NCI-H446 treated with DMSO at 0.1 percent for 48 hours (cell line): ENCODE results near the gene GGCX.
"Not testable (repeated sequence)": the region's sequence is repeated elsewhere in the genome, so short reads cannot be mapped to it uniquely, and the experiment has no call there.

Experiments
- DNase-seq: peaks from one replicate; lab custom pipeline; 2025; lab: John Stamatoyannopoulos, UW

GGCX gene

DNA sequence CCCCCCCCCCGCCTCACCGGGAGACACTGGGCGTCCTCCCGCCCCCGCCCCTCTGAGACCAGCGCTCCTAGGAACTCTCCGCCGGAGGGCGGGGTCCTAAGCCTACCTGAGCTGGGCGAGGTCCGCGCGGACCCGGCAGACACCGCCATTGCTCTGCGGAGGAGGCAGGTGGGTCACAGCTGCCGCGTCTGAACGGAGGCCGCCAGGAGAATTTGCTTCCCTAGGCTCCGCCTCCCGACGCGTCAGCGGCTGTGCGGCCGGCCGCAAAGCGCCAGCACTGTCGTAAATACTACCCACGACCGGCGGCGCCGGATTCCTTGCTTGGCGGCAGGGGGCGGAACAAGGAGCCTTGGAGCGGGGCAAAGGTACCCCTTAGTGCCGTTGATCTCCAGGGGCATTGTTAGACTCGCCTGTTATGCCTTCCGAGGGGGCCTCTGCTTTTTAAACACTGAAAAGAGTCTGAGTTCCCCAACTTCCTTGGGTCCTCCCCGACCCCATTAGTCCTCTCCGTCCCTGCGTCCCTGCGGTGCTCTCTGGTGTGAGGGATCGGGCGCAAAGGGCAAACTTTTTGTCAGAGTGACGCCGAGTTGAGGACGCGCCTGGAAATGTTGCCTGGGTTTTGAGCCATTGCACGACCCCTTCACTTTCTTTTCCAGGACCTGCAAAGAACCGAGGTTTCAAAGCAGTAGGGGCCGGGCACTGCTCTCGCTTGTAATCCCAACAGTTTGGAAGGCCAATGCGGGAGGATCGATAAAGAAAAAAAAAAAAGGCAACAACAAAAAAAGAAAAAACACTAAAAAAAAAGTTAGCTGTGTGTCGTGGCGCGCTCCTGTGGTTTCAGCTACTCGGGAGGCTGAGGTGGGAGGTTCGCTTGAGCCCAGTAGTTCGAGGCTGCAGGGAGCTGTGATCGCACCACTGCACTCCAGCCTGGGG is at the start of gene GGCX:
TSS of gene GGCX (minus strand) at position 214 of the 933 bp plus-strand sequence. CDS start at position 149, 65 bp downstream.
- DNase-seq: peak; percentile 86

GRCh38 chr2:85607268-85608215 is 46.2 kb upstream of the GGCX start:
- DNase-seq: no peak

DNA sequence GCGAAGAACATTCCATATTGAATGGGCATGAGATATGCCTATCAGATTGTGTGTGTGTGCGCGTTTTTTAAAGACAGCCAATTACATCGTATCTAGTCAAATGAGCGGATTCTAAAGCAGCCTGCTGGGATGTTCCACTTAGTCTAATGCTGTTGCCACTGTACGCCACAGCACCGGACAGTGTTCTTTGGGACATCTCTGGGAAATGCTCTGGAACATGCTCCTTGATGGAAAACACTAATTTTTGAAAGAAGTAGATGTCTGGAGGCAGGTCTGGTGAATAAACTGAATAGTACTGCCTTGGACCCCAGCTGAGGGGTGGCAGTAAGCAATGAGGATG is 44.8 kb upstream of the GGCX start:
- DNase-seq: no peak

GRCh38 chr2:85605406-85606115 is 44.3 kb upstream of the GGCX start:
- DNase-seq: no peak

DNA sequence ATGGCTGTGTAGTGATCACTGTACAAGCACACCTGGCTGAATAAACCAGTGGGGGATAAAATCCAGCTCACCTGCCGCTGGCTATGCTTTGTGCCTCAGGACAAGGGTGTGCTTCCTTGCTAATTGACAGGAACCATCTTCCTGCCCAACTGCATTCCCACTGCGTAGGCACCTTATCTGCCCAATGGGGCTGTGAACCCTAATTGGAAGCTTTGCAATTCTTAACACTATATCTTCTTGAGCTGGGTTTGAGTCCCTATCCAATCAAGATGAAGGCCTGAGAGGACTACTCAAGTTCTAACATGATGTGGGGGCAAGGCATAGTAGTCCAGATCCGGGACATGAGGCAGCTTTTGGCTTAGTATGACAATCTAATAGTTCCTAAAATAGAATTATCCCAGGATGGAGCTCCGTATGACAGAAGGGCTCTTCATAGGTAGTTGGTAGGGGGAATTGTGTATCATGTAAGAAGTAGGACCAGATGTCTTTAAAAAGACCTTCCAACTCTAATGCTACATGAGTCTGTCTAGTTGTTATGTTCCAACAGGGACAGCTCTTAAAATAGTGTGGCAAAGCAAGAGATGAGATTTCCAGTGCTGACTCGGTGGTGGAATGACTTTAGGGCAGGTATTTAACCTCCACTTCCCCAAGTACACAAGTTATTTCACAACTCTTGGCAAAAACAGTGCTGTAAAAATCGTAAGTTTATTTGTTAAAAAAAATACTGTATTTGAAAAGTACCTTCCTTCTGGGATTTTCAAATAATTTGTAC is 43.5 kb upstream of the GGCX start:
- no peak for DNase-seq

GRCh38 chr2:85604133-85604444 is 42.8 kb upstream of the GGCX start:
- not testable (repeated sequence) for DNase-seq

GRCh38 chr2:85602476-85603234 is 41.4 kb upstream of the GGCX start, which contains the start of gene TMEM150A:
TSS of gene TMEM150A (minus strand) at chr2:85602698. CDS start at chr2:85601948, 750 bp downstream.
- peak; percentile 62 for DNase-seq

DNA sequence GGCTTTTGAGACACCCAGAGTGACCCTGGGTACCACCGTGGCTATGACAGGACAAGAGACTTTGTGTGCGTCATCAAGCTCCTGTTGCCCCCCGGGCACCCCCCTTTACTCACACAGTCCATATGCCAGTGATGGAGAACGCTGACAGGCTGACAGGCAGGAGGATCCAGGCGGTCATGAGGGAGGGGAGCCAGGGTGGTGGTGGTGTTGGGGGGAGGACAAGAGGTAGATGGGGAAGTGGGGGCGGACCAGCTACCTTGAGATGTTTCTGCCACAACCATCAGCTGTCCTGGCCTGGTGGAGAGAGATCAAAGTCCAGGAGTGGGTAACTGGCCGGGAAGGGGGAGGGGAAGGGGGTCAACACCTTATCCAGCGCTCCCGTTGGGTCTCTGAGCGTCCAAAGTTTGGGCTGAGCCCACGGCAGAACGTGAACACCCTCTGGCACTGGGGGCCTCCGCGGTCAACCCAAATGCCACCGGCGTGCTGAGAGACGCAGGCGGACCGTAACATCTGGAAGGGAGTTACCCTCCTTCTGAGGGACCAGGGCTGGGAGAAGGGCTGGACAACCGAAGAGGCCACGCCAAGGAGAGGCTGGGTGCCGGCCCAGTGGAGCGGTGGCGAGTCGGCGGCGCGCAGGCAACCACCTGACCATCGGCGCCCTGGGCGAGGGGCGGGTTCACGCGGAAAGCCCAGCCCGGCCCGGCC is 40.6 kb upstream of the GGCX start:
- DNase-seq: no peak

GRCh38 chr2:85600951-85601770 is 39.9 kb upstream of the GGCX start:
- no peak for DNase-seq

DNA sequence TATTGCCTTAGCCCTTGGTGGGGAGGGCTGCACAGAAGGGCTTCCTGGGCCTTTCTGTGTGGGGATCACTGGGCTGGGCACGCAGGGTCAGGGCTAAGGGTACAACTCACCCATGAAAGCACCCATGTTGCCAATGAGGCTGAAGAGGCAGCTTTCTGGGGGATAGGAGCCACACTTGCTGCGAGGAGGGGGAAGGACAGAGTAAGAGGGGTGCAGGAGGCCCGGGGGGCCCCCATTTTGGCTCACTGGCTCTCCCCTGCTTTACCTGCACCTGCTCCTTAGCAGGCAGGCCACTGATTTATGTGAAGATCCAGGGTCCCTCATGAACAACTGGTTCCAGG is 38.9 kb upstream of the GGCX start:
- no peak for DNase-seq

- no peak for DNase-seq
Measured at GRCh38 chr2:85599468-85600234, 38.4 kb upstream of the GGCX start.

DNA sequence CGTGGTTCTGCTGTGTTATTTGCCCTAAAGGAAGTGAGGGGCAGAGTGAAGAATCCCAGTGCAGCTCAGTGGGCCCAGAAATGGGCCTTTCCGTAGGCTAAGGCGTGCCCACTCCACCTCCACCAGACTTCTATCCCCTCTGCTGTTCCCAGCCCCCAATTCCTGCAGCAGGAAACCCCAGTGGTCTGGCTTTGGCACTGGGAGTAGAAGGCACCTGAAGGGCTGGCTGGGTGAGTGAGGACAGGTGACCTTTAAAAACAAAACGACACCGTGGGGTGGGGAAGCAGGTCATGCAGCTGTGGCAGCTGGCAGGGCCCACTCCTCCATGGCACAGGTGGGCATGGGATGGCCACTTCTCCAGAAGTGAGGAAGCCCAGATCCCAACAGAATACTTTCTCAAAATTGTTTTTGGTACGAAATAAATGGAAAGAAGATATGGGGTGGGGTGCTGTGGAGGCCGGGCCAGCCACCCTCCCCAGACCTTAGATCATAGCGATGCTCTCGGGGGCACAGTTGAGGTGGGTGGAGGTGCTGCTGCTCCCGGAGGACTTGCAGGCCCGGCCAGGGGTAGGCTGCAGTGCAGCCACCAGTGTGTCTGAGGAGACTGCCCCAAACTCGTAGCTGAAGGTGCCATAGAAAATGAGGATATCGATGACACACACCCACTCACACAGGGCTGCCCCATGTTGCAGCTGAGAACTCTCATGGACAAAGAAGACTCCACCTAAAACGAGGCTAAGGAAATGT is 37.5 kb upstream of the GGCX start:
- no peak for DNase-seq

GRCh38 chr2:85597241-85597640 is 35.9 kb upstream of the GGCX start:
- DNase-seq: no peak

DNA sequence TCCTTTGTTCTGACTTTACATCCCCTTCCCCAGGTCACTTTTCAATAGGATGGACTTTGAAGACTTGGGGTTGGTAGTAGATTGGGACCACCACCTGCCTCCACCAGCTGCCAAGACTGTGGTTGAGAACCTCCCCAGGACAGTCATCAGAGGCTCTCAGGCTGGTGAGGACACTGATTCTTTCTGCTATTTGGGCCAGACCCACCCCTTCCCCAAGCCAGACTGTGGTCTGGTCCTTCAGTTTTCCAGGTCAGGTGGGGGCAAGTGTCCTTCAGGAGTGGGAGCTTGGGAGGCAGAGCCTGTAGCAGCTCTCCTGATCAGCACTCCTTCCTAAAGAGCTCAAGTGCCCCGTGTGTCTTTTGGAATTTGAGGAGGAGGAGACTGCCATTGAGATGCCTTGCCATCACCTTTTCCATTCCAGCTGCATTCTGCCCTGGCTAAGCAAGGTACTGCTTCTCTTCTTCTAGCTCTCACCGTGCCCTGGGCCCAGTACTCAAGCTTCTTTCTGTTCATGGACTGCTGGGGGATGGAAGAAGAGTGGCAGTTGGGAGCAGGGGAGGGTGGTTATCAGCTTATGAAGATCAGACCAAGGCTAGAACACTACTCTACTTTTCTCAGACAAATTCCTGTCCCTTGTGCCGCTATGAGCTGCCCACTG is 35.3 kb upstream of the GGCX start:
- no peak for DNase-seq

- no peak for DNase-seq
Measured at GRCh38 chr2:85596026-85596333, 34.7 kb upstream of the GGCX start.

DNA sequence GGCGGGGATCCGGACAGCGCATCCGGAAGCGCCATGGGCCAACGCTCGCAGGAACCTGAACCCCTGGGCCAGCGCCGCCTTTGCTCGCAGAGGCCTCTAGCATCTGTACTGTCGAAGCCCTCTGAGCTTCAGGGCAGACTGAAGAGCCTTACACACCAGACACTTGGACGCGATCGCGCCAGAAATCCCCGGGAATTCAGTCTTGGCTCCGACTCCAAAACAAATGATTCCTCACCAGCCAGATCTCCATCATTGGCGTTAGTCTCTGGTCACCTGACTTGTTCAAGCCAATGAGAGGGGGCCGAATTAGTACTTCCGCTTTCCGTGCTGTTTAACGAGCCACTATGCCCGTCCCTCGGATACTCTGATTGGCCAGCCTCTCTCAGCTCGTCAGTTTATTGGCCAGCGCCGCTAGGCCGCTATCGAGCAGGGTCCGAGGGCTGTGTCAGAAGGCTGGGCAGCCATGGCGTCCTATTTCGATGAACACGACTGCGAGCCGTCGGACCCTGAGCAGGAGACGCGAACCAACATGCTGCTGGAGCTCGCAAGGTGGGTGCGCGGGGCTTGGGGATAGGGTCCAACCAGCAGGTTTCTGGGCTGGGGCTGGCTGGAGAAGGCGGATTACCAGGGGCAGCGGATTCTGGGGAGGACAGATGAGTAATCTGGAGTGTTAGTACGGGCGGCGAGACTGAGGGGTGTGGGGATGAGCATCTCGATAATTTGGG is 34.2 kb upstream of the GGCX start, which contains the start of gene RNF181:
TSS of gene RNF181 (plus strand) at position 445 of the 725 bp plus-strand sequence. CDS start at position 464, 19 bp downstream.
- DNase-seq: peak; percentile 98
